HepG2 (cell line): ENCODE results near the gene HOXA13. TPM values are rescaled to one million over a fixed set of nuclear protein-coding genes. Genes with fewer than 3 reads are reported as not detected.

Source experiments
- ATAC-seq: fragments of 200-7000 bp; cut with Tn5 transposase; 3 replicates; pipeline ENCODE4 v1.9.1; 2020; ENCODE audit warnings: mild to moderate bottlenecking, moderate library complexity
- BruUV-seq: library from RNA; stranded (reverse); fragments of 400-500 nt; replicated peaks from 2 replicates; lab custom pipeline; 2021; lab: Mats Ljungman, UMichigan
- CTCF ChIA-PET: fragments of 300-600 bp; formaldehyde crosslinking; extraction: SDS; loops from one replicate; lab custom pipeline; 2021; ENCODE audit warnings: low total read pairs, inconsistent platforms, low intra/inter-chr PET ratio; lab: Yijun Ruan, JAX
- POLR2A ChIA-PET: fragments of 350-600 bp; sonication (Branson Sonifier 250); formaldehyde crosslinking; loops from one replicate; lab custom pipeline; 2020; ENCODE audit warnings: antibody characterized with exemption, inconsistent platforms; lab: Yijun Ruan, JAX
- DNase-seq: peaks from one replicate; pipeline ENCODE4 v3.0.0-alpha.2; 2015; ENCODE audit warnings: low spot score
- FAIRE-seq: peaks from 3 replicates; lab custom pipeline; 2011; peaks lifted over from hg19 to GRCh38; lab: Jason Lieb, UNC
- H2AFZ ChIP-seq: one replicate; pipeline ENCODE4 v1.6.1; 2011; ENCODE audit warnings: low read length, inconsistent platforms
- H3K27ac ChIP-seq: fragments of 300-600 bp; 3 replicates; pipeline ENCODE4 v1.8.0; 2011; ENCODE audit warnings: mixed run types, mild to moderate bottlenecking, mixed read lengths, low read length, inconsistent platforms; ENCODE audit not compliant: insufficient read depth; ENCODE audit errors: extremely low read length
- H3K27me3 ChIP-seq, 2 experiments: fragments of 200-600 bp in 1 of 2; 2 replicates in 1 of 2; 3 replicates in 1 of 2; pipeline versions ENCODE4 v1.6.0 to v1.8.0; 2011; ENCODE audit warnings: low read length in 2 of 2, mild to moderate bottlenecking in 2 of 2, moderate library complexity in 2 of 2, inconsistent platforms in 1 of 2; ENCODE audit not compliant: insufficient read depth in 2 of 2, control insufficient read depth in 1 of 2
- H3K36me3 ChIP-seq, 2 experiments: fragments of 200-600 bp in 1 of 2; replicated peaks in 1 of 2; 2 replicates in 1 of 2; 3 replicates in 1 of 2; pipeline versions ENCODE4 v1.5.1 to v1.8.0; 2011; ENCODE audit warnings: low read length in 2 of 2, inconsistent platforms in 1 of 2; ENCODE audit not compliant: insufficient read depth in 2 of 2, control insufficient read depth in 1 of 2
- H3K4me1 ChIP-seq: 2 replicates; pipeline ENCODE4 v1.5.1; 2012; ENCODE audit warnings: low read length, inconsistent platforms; ENCODE audit not compliant: insufficient read depth
- H3K4me2 ChIP-seq: 2 replicates; pipeline ENCODE4 v1.6.0; 2011; ENCODE audit warnings: low read depth, low read length, inconsistent platforms
- H3K4me3 ChIP-seq, 3 experiments: fragments of 200-600 bp in 1 of 3; sonication (generic), shearing (Covaris generic) in 1 of 3; replicated peaks in 1 of 3; 2 replicates each; pipeline ENCODE4 v1.5.1; 2011 to 2016; ENCODE audit warnings: low read length in 3 of 3, inconsistent platforms in 2 of 3, low read depth in 2 of 3, mild to moderate bottlenecking in 2 of 3, control low read depth in 1 of 3, mixed read lengths in 1 of 3; ENCODE audit not compliant: insufficient read depth in 1 of 3
- H3K79me2 ChIP-seq: one replicate; pipeline ENCODE4 v1.6.1; 2011; ENCODE audit warnings: low read length, inconsistent platforms; ENCODE audit not compliant: insufficient read depth
- H3K9ac ChIP-seq: 2 replicates; pipeline ENCODE4 v1.6.0; 2011; ENCODE audit warnings: mild to moderate bottlenecking, low read depth, low read length, inconsistent platforms; ENCODE audit not compliant: insufficient read depth
- H3K9me3 ChIP-seq: 2 replicates; pipeline ENCODE4 v1.5.1; 2012; ENCODE audit warnings: mild to moderate bottlenecking, low read length
- H4K20me1 ChIP-seq: 2 replicates; pipeline ENCODE4 v1.6.0; 2011; ENCODE audit warnings: inconsistent platforms, mild to moderate bottlenecking, low read length, moderate library complexity; ENCODE audit not compliant: insufficient read depth
- ARNT2 ChIP-seq: sonication (generic); formaldehyde crosslinking; IDR thresholded peaks from 2 replicates; pipeline ENCODE4 v1.8.0; 2022; ENCODE audit warnings: mild to moderate bottlenecking, low read depth, missing genetic modification reagents, moderate library complexity
- ELF4 ChIP-seq: sonication (generic); formaldehyde crosslinking; IDR thresholded peaks from 2 replicates; pipeline ENCODE4 v1.5.0; 2020; ENCODE audit warnings: missing genetic modification reagents, mild to moderate bottlenecking, moderate library complexity, borderline replicate concordance
- MZF1 ChIP-seq: sonication (generic); formaldehyde crosslinking; IDR thresholded peaks from 2 replicates; pipeline ENCODE4 v1.8.1; 2023; ENCODE audit warnings: mild to moderate bottlenecking, missing genetic modification reagents, borderline replicate concordance
- RAD51 ChIP-seq: fragments of 450-650 bp; IDR thresholded peaks from 2 replicates; pipeline ENCODE4 v1.6.1; 2016; ENCODE audit warnings: borderline replicate concordance
- ZFP41 ChIP-seq: sonication (generic); formaldehyde crosslinking; IDR thresholded peaks from 2 replicates; pipeline ENCODE4 v1.4.0; 2020; ENCODE audit warnings: mild to moderate bottlenecking, missing genetic modification reagents, borderline replicate concordance
- ZNF337 ChIP-seq: sonication (generic); formaldehyde crosslinking; IDR thresholded peaks from 2 replicates; pipeline ENCODE4 v1.5.1; 2020; ENCODE audit warnings: missing genetic modification reagents, low read depth, mild to moderate bottlenecking, borderline replicate concordance
- WGBS: methylation state at CpG from one replicate; pipeline ENCODE4 v1.1.6; 2017; ENCODE audit warnings: low lambda C conversion rate; 5-methylcytosine and 5-hydroxymethylcytosine counted together
- in situ Hi-C: cut with HindIII; loops from 2 replicates; pipeline ENCODE4 v1.10.0; 2017; ENCODE audit warnings: low pct_unique_long_range_greater_than_20kb; ENCODE audit not compliant: extremely low pct_ligation_motif_present
- intact Hi-C: fragments of 100-400 bp; cut with micrococcal nuclease; formaldehyde crosslinking; loops from one replicate; pipeline ENCODE4 v1.10.0; 2022; ENCODE audit not compliant: unreplicated experiment
- polyA plus RNA-seq, 8 experiments: library from polyadenylated mRNA; depleted of rRNA in 3 of 8; stranded (reverse) in 7 of 8; unstranded in 1 of 8; fragments of >200 nt; fragmentation: Illumina TruSeq in 4 of 8; extraction: Trizol in 4 of 8; gene quantifications; 2 replicates each; pipeline versions ENCODE4 v1.2.1 to v1.2.3, GENCODE V29; 2011 to 2016; ENCODE audit warnings: low read depth in 4 of 8, missing spikeins in 1 of 8, mixed read lengths in 1 of 8; ENCODE audit not compliant: insufficient read depth in 1 of 8
- total RNA-seq, 5 experiments: library from RNA; depleted of rRNA; stranded (reverse); fragments of >200 nt; fragmentation: Illumina TruSeq; extraction: Trizol; gene quantifications; 2 replicates each; pipeline ENCODE4 v1.2.3, GENCODE V29; 2016; ENCODE audit warnings: low read depth in 1 of 5
- TF ChIP-seq, protein P1 (sequence below): fragments of 450-650 bp; IDR thresholded peaks from 2 replicates; pipeline ENCODE4 v1.6.1; 2017; ENCODE audit warnings: mild to moderate bottlenecking
- TF ChIP-seq, protein P2 (sequence below): sonication (generic); formaldehyde crosslinking; IDR thresholded peaks from 2 replicates; pipeline ENCODE4 v1.5.1; 2020; ENCODE audit warnings: mild to moderate bottlenecking, missing genetic modification reagents, moderate library complexity
- TF ChIP-seq, protein P3 (sequence below): fragments of 450-650 bp; IDR thresholded peaks from 2 replicates; pipeline ENCODE4 v1.6.1; 2016
- TF ChIP-seq, protein P4 (sequence below), 2 experiments: sonication (generic) in 1 of 2; formaldehyde crosslinking in 1 of 2; IDR thresholded peaks; 2 replicates each; pipeline versions ENCODE4 v1.5.1 to v1.6.1; 2011 to 2020; ENCODE audit warnings: borderline replicate concordance in 1 of 2, low read depth in 1 of 2, low read length in 1 of 2, mild to moderate bottlenecking in 1 of 2, missing genetic modification reagents in 1 of 2, moderate library complexity in 1 of 2
- TF ChIP-seq, protein P5 (sequence below): IDR thresholded peaks from 2 replicates; pipeline ENCODE4 v1.6.1; 2018; ENCODE audit warnings: missing genetic modification reagents

HOXA13 gene
- total and polyA plus RNA-seq, 2 of the 13 experiments (the other 11 are each of a cell fraction or from before 2014, with no cell fraction given) = 0.01 to 0.04 TPM

DNA sequence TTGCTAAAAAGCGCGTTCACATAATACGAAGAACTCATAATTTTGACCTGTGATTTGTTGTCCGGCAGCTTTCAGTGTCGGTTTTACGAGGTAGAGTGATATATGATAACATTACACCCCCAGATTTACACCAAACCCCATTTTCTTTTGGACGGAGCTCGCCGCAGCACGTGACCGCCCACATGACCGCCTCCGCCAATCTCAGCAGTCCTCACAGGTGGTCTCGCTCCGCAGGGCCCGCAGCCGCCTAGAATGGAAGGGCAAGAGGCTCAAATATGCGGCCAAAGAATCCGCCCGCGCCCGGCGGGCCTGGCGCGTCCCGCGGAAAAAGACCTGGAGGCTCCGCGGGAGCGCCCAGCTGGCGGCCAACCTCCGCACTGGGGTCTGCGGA lies 43.4 kb downstream of the HOXA13 start, which contains the start of gene HOXA7:
TSS of gene HOXA7 (minus strand) at position 168 of the 391 bp plus-strand sequence. CDS start at position 38, 130 bp downstream.
- peaks cover 28% of the 10 kb centered on the region for H3K4me1 ChIP-seq
- FAIRE-seq (no peak), ATAC-seq (no peak), DNase-seq (no peak)
- intact Hi-C loops = no loop called here
- H3K27me3 ChIP-seq = peaks cover 6 to 56% of the 10 kb centered on the region in 2 experiments
- H3K9me3 ChIP-seq = no peaks in the 10 kb centered on the region
- no peaks in the 10 kb centered on the region for H3K79me2 ChIP-seq
- no peak within 1 kb of the TSS for H3K9ac ChIP-seq
- no peaks in the 10 kb centered on the region for H4K20me1 ChIP-seq
- H3K4me3 ChIP-seq = peak within 1 kb of the TSS; percentile 40 to 48 (median 42); a peak in 5 of 6 replicates
- POLR2A ChIA-PET = interaction anchor here (0.6 kb wide), 1 partner anchor 35 kb away, joined by 3 read pairs; no protein-coding TSS in a partner anchor
- H3K36me3 ChIP-seq = no peaks in the 10 kb centered on the region
- BruUV-seq = no TSS peak
- no peak within 1 kb of the TSS for H2AFZ ChIP-seq
- H3K27ac ChIP-seq = no peak within 1 kb of the TSS
- CTCF ChIA-PET = no interaction called here
- peak within 1 kb of the TSS; percentile 60 for H3K4me2 ChIP-seq
- in situ Hi-C loops = loop anchor here (5.0 to 25.0 kb wide), 2 partner anchors 789 to 1069 kb away; no protein-coding TSS in a partner anchor
- 46% methylated on average over 15 of the region's 33 CpGs for WGBS
- TF ChIP-seq, protein P1, sequence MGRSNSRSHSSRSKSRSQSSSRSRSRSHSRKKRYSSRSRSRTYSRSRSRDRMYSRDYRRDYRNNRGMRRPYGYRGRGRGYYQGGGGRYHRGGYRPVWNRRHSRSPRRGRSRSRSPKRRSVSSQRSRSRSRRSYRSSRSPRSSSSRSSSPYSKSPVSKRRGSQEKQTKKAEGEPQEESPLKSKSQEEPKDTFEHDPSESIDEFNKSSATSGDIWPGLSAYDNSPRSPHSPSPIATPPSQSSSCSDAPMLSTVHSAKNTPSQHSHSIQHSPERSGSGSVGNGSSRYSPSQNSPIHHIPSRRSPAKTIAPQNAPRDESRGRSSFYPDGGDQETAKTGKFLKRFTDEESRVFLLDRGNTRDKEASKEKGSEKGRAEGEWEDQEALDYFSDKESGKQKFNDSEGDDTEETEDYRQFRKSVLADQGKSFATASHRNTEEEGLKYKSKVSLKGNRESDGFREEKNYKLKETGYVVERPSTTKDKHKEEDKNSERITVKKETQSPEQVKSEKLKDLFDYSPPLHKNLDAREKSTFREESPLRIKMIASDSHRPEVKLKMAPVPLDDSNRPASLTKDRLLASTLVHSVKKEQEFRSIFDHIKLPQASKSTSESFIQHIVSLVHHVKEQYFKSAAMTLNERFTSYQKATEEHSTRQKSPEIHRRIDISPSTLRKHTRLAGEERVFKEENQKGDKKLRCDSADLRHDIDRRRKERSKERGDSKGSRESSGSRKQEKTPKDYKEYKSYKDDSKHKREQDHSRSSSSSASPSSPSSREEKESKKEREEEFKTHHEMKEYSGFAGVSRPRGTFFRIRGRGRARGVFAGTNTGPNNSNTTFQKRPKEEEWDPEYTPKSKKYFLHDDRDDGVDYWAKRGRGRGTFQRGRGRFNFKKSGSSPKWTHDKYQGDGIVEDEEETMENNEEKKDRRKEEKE = no peak
- TF ChIP-seq ZFP41 (CRISPR knock-in tag) (no peak), ELF4 (CRISPR knock-in tag) (no peak), MZF1 (CRISPR knock-in tag) (no peak), ZNF337 (CRISPR knock-in tag) (no peak), RAD51 (peak; percentile 47; the same call in 1 of the 2 replicates), ARNT2 (CRISPR knock-in tag) (no peak)
- TF ChIP-seq, protein P2, sequence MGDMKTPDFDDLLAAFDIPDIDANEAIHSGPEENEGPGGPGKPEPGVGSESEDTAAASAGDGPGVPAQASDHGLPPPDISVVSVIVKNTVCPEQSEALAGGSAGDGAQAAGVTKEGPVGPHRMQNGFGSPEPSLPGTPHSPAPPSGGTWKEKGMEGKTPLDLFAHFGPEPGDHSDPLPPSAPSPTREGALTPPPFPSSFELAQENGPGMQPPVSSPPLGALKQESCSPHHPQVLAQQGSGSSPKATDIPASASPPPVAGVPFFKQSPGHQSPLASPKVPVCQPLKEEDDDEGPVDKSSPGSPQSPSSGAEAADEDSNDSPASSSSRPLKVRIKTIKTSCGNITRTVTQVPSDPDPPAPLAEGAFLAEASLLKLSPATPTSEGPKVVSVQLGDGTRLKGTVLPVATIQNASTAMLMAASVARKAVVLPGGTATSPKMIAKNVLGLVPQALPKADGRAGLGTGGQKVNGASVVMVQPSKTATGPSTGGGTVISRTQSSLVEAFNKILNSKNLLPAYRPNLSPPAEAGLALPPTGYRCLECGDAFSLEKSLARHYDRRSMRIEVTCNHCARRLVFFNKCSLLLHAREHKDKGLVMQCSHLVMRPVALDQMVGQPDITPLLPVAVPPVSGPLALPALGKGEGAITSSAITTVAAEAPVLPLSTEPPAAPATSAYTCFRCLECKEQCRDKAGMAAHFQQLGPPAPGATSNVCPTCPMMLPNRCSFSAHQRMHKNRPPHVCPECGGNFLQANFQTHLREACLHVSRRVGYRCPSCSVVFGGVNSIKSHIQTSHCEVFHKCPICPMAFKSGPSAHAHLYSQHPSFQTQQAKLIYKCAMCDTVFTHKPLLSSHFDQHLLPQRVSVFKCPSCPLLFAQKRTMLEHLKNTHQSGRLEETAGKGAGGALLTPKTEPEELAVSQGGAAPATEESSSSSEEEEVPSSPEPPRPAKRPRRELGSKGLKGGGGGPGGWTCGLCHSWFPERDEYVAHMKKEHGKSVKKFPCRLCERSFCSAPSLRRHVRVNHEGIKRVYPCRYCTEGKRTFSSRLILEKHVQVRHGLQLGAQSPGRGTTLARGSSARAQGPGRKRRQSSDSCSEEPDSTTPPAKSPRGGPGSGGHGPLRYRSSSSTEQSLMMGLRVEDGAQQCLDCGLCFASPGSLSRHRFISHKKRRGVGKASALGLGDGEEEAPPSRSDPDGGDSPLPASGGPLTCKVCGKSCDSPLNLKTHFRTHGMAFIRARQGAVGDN (CRISPR knock-in tag) = peak; percentile 12; the same call in 1 of the 2 replicates
- TF ChIP-seq, protein P3, sequence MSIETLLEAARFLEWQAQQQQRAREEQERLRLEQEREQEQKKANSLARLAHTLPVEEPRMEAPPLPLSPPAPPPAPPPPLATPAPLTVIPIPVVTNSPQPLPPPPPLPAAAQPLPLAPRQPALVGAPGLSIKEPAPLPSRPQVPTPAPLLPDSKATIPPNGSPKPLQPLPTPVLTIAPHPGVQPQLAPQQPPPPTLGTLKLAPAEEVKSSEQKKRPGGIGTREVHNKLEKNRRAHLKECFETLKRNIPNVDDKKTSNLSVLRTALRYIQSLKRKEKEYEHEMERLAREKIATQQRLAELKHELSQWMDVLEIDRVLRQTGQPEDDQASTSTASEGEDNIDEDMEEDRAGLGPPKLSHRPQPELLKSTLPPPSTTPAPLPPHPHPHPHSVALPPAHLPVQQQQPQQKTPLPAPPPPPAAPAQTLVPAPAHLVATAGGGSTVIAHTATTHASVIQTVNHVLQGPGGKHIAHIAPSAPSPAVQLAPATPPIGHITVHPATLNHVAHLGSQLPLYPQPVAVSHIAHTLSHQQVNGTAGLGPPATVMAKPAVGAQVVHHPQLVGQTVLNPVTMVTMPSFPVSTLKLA = no peak
- TF ChIP-seq, protein P4, sequence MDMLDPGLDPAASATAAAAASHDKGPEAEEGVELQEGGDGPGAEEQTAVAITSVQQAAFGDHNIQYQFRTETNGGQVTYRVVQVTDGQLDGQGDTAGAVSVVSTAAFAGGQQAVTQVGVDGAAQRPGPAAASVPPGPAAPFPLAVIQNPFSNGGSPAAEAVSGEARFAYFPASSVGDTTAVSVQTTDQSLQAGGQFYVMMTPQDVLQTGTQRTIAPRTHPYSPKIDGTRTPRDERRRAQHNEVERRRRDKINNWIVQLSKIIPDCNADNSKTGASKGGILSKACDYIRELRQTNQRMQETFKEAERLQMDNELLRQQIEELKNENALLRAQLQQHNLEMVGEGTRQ (IDR thresholded peaks at IDR 0.05; ENCODE audit: low read depth, low read length) = peak; percentile 87
- TF ChIP-seq, protein P4 (CRISPR knock-in tag; IDR thresholded peaks at IDR 0.05; ENCODE audit: borderline replicate concordance) = peak; percentile 74; the same call in 1 of the 2 replicates
- TF ChIP-seq, protein P5, sequence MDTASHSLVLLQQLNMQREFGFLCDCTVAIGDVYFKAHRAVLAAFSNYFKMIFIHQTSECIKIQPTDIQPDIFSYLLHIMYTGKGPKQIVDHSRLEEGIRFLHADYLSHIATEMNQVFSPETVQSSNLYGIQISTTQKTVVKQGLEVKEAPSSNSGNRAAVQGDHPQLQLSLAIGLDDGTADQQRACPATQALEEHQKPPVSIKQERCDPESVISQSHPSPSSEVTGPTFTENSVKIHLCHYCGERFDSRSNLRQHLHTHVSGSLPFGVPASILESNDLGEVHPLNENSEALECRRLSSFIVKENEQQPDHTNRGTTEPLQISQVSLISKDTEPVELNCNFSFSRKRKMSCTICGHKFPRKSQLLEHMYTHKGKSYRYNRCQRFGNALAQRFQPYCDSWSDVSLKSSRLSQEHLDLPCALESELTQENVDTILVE (CRISPR knock-in tag) = no peak
